Fibroblast of pulmonary artery (primary cell): ENCODE results near the gene HOXD11.

ENCODE experiments used
- DNase-seq: peaks from one replicate; pipeline ENCODE4 v3.0.0-alpha.2; 2010; ENCODE audit warnings: low read depth
- H3K4me3 ChIP-seq: replicated peaks from 2 replicates; pipeline ENCODE4 v1.5.1; 2011; ENCODE audit warnings: low read depth, mild to moderate bottlenecking, control low read depth, low read length, moderate library complexity
- TF ChIP-seq, protein P1 (sequence below): IDR thresholded peaks from 2 replicates; pipeline ENCODE4 v1.5.1; 2011; ENCODE audit warnings: mild to moderate bottlenecking, control low read depth, low read length, inconsistent platforms; ENCODE audit errors: missing control alignments

The HOXD11 gene

DNA sequence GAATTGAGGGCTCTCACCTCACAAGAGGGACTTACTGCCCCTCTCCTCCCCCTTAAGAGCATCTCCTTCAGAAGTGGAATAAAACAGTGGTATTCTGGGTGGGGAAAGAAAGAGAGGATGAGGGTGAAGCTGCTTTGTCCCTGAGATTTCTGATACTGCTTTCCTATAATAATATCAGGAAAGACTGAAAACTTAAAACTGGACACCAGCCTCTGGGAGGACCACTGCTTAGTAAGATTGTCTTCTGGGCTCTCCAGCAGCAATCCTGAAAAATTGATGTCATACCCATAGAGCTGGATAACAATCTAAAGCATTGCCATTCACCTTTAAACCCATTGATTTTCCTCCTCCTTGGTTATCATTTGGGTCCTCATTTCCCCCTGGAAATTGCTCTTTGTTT lies 39.6 kb downstream of the HOXD11 start:
- TF ChIP-seq, protein P1, sequence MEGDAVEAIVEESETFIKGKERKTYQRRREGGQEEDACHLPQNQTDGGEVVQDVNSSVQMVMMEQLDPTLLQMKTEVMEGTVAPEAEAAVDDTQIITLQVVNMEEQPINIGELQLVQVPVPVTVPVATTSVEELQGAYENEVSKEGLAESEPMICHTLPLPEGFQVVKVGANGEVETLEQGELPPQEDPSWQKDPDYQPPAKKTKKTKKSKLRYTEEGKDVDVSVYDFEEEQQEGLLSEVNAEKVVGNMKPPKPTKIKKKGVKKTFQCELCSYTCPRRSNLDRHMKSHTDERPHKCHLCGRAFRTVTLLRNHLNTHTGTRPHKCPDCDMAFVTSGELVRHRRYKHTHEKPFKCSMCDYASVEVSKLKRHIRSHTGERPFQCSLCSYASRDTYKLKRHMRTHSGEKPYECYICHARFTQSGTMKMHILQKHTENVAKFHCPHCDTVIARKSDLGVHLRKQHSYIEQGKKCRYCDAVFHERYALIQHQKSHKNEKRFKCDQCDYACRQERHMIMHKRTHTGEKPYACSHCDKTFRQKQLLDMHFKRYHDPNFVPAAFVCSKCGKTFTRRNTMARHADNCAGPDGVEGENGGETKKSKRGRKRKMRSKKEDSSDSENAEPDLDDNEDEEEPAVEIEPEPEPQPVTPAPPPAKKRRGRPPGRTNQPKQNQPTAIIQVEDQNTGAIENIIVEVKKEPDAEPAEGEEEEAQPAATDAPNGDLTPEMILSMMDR = no peak
- H3K4me3 ChIP-seq = no peak overlapping the region
- DNase-seq = no peak

DNA sequence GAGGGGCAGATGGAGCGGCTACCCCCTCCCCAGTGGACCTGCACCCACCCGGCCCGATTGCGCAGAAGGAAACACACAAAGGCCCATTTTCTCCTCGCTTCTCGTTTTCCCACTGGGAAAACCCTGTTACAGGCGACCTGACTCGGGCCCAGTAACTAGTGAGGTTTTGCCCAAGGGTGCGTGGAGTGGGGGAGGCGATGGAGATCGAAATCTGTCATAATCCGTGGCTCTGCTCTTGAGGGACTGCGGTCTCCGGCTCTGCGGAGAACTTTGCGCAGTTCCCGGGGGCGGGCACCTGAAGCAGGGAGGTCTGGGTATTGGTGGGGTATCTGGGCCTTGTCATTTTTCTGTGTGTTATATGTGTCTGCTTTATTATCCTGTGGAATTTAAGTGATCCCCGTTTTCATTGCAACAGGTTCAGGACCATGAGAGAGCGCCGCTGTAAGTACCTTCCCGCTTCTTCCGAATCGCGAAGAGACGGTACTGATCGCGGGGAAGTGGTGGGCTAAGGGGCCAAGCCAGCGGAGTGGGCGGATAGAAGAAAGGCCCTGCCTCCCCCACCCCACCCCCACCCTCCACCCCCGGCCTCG lies 40.2 kb downstream of the HOXD11 start:
- no peak for DNase-seq
- H3K4me3 ChIP-seq = no peak overlapping the region
- TF ChIP-seq, protein P1 = no peak

DNA sequence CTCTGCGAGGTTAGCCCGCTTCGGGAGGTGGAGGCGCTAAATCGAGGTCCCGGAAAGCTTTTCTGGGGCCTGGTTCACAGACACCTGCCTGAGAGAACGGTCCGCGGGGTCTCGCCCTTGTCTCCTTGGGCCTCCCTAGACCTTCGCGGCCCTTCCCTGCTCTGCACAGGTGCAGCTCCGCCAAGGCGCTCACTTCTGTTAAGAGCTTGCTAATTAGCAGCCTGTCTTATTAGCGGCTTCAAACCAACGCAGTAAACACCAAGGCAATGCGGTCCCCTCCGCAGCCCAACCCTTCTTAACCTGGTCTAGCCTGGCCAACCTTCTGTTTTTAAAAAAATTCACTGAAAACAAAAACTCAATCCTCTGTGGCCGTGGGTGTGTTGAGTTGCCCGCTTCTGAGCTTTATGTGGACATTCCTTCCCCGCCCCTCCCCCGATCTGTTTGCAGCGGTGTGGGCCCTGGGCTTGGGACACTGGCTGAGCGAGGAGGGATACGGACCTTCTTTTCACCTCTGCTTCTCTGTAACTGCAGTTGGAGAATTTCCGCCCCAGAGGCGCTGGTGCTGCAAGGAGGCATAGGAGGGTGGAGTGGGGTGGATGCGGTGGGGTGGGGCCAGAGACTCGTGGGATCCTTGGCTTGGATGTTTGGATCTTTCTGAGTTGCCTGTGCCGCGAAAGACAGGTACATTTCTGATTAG lies 40.9 kb downstream of the HOXD11 start:
- DNase-seq = no peak
- no peak overlapping the region for H3K4me3 ChIP-seq
- TF ChIP-seq, protein P1 = no peak

DNA sequence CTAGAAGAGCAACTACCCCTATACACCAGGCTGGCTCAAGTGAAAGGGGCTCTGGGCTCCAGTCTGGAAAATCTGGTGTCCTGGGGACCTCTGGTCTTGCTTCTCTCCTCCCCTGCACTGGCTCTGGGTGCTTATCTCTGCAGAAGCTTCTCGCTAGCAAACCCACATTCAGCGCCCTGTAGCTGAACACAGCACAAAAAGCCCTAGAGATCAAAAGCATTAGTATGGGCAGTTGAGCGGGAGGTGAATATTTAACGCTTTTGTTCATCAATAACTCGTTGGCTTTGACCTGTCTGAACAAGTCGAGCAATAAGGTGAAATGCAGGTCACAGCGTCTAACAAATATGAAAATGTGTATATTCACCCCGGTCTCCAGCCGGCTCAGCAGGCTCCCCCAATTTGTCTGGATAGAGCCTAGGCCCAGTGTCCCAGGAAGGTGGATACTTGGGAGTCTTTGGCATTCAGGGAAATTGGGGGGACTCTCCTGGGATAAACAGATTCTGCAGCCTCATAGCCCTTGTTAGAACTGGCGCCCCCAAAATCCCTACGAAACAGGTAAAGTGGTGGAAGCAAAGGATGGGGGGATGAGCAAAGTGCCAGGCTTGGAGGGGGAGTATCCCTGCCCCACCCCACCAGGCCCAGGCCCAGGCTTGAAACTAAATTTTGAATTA lies 41.8 kb downstream of the HOXD11 start:
- DNase-seq = no peak
- TF ChIP-seq, protein P1 = no peak
- no peak overlapping the region for H3K4me3 ChIP-seq

DNA sequence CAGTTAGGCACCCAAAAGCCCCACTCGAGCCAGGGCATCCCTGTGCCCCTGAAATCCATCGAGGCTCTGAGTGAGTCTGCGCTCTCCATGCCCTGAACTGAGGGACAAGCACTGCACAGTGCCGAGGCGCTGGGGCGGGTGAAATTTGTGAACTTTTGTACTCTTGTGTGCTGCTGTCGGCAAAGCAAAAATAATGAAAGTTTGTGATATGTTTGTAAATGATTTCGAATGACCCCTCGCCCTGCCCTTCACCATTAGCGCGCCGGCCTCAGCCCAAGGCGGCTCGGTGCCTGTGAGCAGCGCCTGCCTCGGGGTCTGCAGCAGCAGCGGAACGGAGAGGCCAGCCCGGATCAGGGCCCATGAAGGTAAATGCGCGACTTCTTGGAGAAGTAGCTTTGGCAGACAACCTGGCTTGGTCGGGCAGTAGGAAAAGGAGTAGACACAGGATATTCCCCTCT lies 42.4 kb downstream of the HOXD11 start:
- H3K4me3 ChIP-seq = no peak overlapping the region
- TF ChIP-seq, protein P1 = no peak
- no peak for DNase-seq

DNA sequence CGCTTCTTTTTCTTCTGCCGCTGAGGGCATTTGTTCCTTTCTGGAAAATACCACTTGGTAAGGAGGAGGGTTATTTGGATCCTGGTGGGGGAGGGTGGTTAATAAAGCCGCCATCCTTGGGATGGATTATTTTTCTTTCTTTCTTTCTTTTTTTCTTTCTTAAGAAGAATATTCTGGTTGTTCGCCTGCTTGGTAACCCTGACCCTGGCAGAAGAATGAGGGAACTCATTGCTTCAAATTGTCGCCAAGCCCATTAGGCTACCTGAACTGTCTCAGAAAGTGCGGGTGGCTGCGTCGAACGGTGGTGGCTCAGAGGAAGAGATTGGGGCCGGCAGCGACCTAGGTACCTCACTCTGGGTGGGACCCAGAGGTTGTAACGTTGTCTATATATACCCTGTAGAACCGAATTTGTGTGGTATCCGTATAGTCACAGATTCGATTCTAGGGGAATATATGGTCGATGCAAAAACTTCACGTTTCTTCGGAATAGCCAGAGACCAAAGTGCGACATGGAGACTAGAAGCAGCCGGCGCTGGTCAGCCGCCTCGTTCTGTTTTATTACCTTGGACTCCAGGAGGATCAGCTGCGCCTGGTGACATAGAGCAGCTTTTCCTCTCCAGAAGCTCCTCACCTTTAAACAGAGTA lies 43.0 kb downstream of the HOXD11 start:
- no peak overlapping the region for H3K4me3 ChIP-seq
- DNase-seq = no peak

More for the DNA sequence above, 43.0 kb downstream of the HOXD11 start:
- TF ChIP-seq, protein P1 = no peak
